ENCODE measurements around the gene HS6ST3.
"Not testable (repeated sequence)": the region's sequence is repeated elsewhere in the genome, so short reads cannot be mapped to it uniquely, and the experiment has no call there.

Gene HS6ST3

GRCh38 chr13:96093296-96094006, 3.5 kb downstream of the HS6ST3 start:
- Histone ChIP-seq H3F3A (ENCODE audit: insufficient read depth, low read length) (no peaks in the 10 kb centered on the region), H3K79me2 (ENCODE audit: insufficient read depth, low read length) (no peaks in the 10 kb centered on the region), H3K4me3 (ENCODE audit: low read depth, low read length, poor library complexity, severe bottlenecking) (no peak overlapping the region), H3K4me1 (ENCODE audit: insufficient read depth, low read length, severe bottlenecking) (no peaks in the 10 kb centered on the region), H2AFZ (ENCODE audit: low read length) (no peak overlapping the region), H3K4me2 (ENCODE audit: low read length) (no peak overlapping the region), H3K9ac (ENCODE audit: low read length) (no peak overlapping the region), H3K9me3 (ENCODE audit: low read length) (no peaks in the 10 kb centered on the region), H3K27me3 (ENCODE audit: insufficient read depth, low read length) (peaks cover 4% of the 10 kb centered on the region; the same call in 1 of the 2 replicates), H3K36me3 (ENCODE audit: insufficient read depth, low read length) (no peaks in the 10 kb centered on the region), H3K27ac (ENCODE audit: low read depth, low read length, poor library complexity, severe bottlenecking) (no peak overlapping the region), H4K20me1 (ENCODE audit: insufficient read depth, low read length) (no peaks in the 10 kb centered on the region), H3K9me2 (ENCODE audit: low read depth, low read length) (no peaks in the 10 kb centered on the region)
- TF ChIP-seq CTCF (IDR thresholded peaks at IDR 0.05; ENCODE audit: low read length) (no peak), EZH2 (IDR thresholded peaks at IDR 0.05; ENCODE audit: borderline replicate concordance, low read length) (no peak)

GRCh38 chr13:96100457-96101220, 10.7 kb downstream of the HS6ST3 start:
- no peak overlapping the region for H3K4me2 ChIP-seq (ENCODE audit: low read length)
- H3K27ac ChIP-seq (ENCODE audit: low read depth, low read length, poor library complexity, severe bottlenecking) = no peak overlapping the region
- H3K27me3 ChIP-seq (ENCODE audit: insufficient read depth, low read length) = no peaks in the 10 kb centered on the region
- H3K79me2 ChIP-seq (ENCODE audit: insufficient read depth, low read length) = no peaks in the 10 kb centered on the region
- no peak overlapping the region for H3K4me3 ChIP-seq (ENCODE audit: low read depth, low read length, poor library complexity, severe bottlenecking)
- H3K9me3 ChIP-seq (ENCODE audit: low read length) = no peaks in the 10 kb centered on the region
- no peaks in the 10 kb centered on the region for H3K4me1 ChIP-seq (ENCODE audit: insufficient read depth, low read length, severe bottlenecking)
- no peaks in the 10 kb centered on the region for H3F3A ChIP-seq (ENCODE audit: insufficient read depth, low read length)
- H3K36me3 ChIP-seq (ENCODE audit: insufficient read depth, low read length) = no peaks in the 10 kb centered on the region
- H3K9me2 ChIP-seq (ENCODE audit: low read depth, low read length) = no peaks in the 10 kb centered on the region
- H3K9ac ChIP-seq (ENCODE audit: low read length) = no peak overlapping the region
- H4K20me1 ChIP-seq (ENCODE audit: insufficient read depth, low read length) = no peaks in the 10 kb centered on the region
- no peak overlapping the region for H2AFZ ChIP-seq (ENCODE audit: low read length)
- TF ChIP-seq CTCF (IDR thresholded peaks at IDR 0.05; ENCODE audit: low read length) (no peak), EZH2 (IDR thresholded peaks at IDR 0.05; ENCODE audit: borderline replicate concordance, low read length) (no peak)

GRCh38 chr13:96104516-96104915, 14.6 kb downstream of the HS6ST3 start:
- no peak overlapping the region for H3K9ac ChIP-seq (ENCODE audit: low read length)
- no peaks in the 10 kb centered on the region for H3K27me3 ChIP-seq (ENCODE audit: insufficient read depth, low read length)
- no peaks in the 10 kb centered on the region for H3K9me3 ChIP-seq (ENCODE audit: low read length)
- TF ChIP-seq CTCF (IDR thresholded peaks at IDR 0.05; ENCODE audit: low read length) (no peak), EZH2 (IDR thresholded peaks at IDR 0.05; ENCODE audit: borderline replicate concordance, low read length) (no peak)
- no peaks in the 10 kb centered on the region for H3K9me2 ChIP-seq (ENCODE audit: low read depth, low read length)
- H3F3A ChIP-seq (ENCODE audit: insufficient read depth, low read length) = no peaks in the 10 kb centered on the region
- H3K4me2 ChIP-seq (ENCODE audit: low read length) = no peak overlapping the region
- no peaks in the 10 kb centered on the region for H3K79me2 ChIP-seq (ENCODE audit: insufficient read depth, low read length)
- no peaks in the 10 kb centered on the region for H4K20me1 ChIP-seq (ENCODE audit: insufficient read depth, low read length)
- H3K27ac ChIP-seq (ENCODE audit: low read depth, low read length, poor library complexity, severe bottlenecking) = no peak overlapping the region
- no peak overlapping the region for H3K4me3 ChIP-seq (ENCODE audit: low read depth, low read length, poor library complexity, severe bottlenecking)
- no peaks in the 10 kb centered on the region for H3K4me1 ChIP-seq (ENCODE audit: insufficient read depth, low read length, severe bottlenecking)
- H3K36me3 ChIP-seq (ENCODE audit: insufficient read depth, low read length) = no peaks in the 10 kb centered on the region
- no peak overlapping the region for H2AFZ ChIP-seq (ENCODE audit: low read length)

- not testable (repeated sequence) for H4K20me1 ChIP-seq (ENCODE audit: insufficient read depth, low read length); H3K9ac ChIP-seq (ENCODE audit: low read length); H3F3A ChIP-seq (ENCODE audit: insufficient read depth, low read length); H3K36me3 ChIP-seq (ENCODE audit: insufficient read depth, low read length); H3K4me1 ChIP-seq (ENCODE audit: insufficient read depth, low read length, severe bottlenecking); H2AFZ ChIP-seq (ENCODE audit: low read length); H3K27me3 ChIP-seq (ENCODE audit: insufficient read depth, low read length); H3K9me3 ChIP-seq (ENCODE audit: low read length); H3K79me2 ChIP-seq (ENCODE audit: insufficient read depth, low read length); H3K9me2 ChIP-seq (ENCODE audit: low read depth, low read length); H3K27ac ChIP-seq (ENCODE audit: low read depth, low read length, poor library complexity, severe bottlenecking); H3K4me3 ChIP-seq (ENCODE audit: low read depth, low read length, poor library complexity, severe bottlenecking); H3K4me2 ChIP-seq (ENCODE audit: low read length)
Measured at GRCh38 chr13:96108072-96108471, 18.2 kb downstream of the HS6ST3 start.

Measured in OCI-LY1 (cell line).